ENCODE measurements around the gene TRIM66.

DNA sequence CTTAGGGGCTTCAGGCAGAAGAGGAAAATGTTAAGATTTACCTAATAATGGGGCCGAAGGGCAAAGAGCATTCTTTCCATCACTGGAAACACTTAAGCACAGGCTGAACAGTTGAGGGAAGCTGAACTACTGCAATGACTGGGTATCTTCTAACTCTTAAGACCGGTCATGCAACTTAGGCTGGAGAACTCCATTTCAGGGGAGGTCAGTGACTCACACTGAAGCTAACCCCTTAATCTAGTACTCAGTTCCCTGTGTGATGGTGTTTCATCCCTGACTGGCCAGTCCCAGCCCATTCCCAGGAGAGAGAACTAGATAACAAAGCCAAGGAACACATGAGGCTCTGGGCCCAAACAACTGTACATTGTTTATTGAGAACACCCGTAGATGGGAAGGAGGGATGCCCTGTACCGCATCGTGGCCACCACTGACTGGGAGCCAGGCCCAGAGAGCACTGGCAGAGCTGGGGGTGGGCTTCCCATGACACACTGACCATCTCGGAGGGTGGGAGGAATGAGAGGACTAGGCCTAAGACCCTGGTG lies 10.6 kb upstream of the TRIM66 start:
- TF ChIP-seq, protein P1, sequence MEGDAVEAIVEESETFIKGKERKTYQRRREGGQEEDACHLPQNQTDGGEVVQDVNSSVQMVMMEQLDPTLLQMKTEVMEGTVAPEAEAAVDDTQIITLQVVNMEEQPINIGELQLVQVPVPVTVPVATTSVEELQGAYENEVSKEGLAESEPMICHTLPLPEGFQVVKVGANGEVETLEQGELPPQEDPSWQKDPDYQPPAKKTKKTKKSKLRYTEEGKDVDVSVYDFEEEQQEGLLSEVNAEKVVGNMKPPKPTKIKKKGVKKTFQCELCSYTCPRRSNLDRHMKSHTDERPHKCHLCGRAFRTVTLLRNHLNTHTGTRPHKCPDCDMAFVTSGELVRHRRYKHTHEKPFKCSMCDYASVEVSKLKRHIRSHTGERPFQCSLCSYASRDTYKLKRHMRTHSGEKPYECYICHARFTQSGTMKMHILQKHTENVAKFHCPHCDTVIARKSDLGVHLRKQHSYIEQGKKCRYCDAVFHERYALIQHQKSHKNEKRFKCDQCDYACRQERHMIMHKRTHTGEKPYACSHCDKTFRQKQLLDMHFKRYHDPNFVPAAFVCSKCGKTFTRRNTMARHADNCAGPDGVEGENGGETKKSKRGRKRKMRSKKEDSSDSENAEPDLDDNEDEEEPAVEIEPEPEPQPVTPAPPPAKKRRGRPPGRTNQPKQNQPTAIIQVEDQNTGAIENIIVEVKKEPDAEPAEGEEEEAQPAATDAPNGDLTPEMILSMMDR (IDR thresholded peaks at IDR 0.05; ENCODE audit: low read depth, low read length, missing input control) = no peak
- TF ChIP-seq, protein P2, sequence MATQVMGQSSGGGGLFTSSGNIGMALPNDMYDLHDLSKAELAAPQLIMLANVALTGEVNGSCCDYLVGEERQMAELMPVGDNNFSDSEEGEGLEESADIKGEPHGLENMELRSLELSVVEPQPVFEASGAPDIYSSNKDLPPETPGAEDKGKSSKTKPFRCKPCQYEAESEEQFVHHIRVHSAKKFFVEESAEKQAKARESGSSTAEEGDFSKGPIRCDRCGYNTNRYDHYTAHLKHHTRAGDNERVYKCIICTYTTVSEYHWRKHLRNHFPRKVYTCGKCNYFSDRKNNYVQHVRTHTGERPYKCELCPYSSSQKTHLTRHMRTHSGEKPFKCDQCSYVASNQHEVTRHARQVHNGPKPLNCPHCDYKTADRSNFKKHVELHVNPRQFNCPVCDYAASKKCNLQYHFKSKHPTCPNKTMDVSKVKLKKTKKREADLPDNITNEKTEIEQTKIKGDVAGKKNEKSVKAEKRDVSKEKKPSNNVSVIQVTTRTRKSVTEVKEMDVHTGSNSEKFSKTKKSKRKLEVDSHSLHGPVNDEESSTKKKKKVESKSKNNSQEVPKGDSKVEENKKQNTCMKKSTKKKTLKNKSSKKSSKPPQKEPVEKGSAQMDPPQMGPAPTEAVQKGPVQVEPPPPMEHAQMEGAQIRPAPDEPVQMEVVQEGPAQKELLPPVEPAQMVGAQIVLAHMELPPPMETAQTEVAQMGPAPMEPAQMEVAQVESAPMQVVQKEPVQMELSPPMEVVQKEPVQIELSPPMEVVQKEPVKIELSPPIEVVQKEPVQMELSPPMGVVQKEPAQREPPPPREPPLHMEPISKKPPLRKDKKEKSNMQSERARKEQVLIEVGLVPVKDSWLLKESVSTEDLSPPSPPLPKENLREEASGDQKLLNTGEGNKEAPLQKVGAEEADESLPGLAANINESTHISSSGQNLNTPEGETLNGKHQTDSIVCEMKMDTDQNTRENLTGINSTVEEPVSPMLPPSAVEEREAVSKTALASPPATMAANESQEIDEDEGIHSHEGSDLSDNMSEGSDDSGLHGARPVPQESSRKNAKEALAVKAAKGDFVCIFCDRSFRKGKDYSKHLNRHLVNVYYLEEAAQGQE (IDR thresholded peaks at IDR 0.05) = no peak
- no peak for TF ChIP-seq TAF1 (conservative IDR thresholded peaks at IDR 0.05)
- no peak for TF ChIP-seq SP1 (IDR thresholded peaks at IDR 0.05)
- TF ChIP-seq, protein P3, sequence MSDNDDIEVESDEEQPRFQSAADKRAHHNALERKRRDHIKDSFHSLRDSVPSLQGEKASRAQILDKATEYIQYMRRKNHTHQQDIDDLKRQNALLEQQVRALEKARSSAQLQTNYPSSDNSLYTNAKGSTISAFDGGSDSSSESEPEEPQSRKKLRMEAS (IDR thresholded peaks at IDR 0.05) = no peak
- TF ChIP-seq, protein P4, sequence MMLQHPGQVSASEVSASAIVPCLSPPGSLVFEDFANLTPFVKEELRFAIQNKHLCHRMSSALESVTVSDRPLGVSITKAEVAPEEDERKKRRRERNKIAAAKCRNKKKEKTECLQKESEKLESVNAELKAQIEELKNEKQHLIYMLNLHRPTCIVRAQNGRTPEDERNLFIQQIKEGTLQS (IDR thresholded peaks at IDR 0.05) = no peak
- TF ChIP-seq, protein P5, sequence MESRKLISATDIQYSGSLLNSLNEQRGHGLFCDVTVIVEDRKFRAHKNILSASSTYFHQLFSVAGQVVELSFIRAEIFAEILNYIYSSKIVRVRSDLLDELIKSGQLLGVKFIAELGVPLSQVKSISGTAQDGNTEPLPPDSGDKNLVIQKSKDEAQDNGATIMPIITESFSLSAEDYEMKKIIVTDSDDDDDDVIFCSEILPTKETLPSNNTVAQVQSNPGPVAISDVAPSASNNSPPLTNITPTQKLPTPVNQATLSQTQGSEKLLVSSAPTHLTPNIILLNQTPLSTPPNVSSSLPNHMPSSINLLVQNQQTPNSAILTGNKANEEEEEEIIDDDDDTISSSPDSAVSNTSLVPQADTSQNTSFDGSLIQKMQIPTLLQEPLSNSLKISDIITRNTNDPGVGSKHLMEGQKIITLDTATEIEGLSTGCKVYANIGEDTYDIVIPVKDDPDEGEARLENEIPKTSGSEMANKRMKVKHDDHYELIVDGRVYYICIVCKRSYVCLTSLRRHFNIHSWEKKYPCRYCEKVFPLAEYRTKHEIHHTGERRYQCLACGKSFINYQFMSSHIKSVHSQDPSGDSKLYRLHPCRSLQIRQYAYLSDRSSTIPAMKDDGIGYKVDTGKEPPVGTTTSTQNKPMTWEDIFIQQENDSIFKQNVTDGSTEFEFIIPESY (IDR thresholded peaks at IDR 0.05) = no peak
- no peak for TF ChIP-seq JUND (IDR thresholded peaks at IDR 0.05)
- TF ChIP-seq RXRA (IDR thresholded peaks at IDR 0.05) = no peak
- TF ChIP-seq RAD21 (IDR thresholded peaks at IDR 0.05) = no peak
- TF ChIP-seq YY1 (IDR thresholded peaks at IDR 0.05) = no peak

Data from liver (tissue), 3 donors.